ENCODE results near the gene DMBT1. TPM values are rescaled to one million over a fixed set of nuclear protein-coding genes. Genes with fewer than 3 reads are reported as not detected.

Gene DMBT1
- total RNA-seq, 1 donor from 2014 or later: not detected

GRCh38 chr10:122524811-122525210, 35.7 kb upstream of the DMBT1 start:
- Histone ChIP-seq H3K36me3 (ENCODE audit: insufficient read depth, low read length) (no peaks in the 10 kb centered on the region), H3K4me3 (ENCODE audit: insufficient read depth, low read depth, low read length) (no peak overlapping the region), H3K9ac (ENCODE audit: low read length) (no peak overlapping the region), H2AFZ (ENCODE audit: low read depth, low read length) (no peak overlapping the region), H3K79me2 (ENCODE audit: insufficient read depth, low read length) (no peaks in the 10 kb centered on the region), H3K27ac (ENCODE audit: low read depth, low read length) (no peak overlapping the region), H3K4me2 (ENCODE audit: low read length) (no peak overlapping the region), H3K9me3 (ENCODE audit: insufficient read depth, low read depth, low read length) (no peaks in the 10 kb centered on the region), H3K4me1 (ENCODE audit: insufficient read depth, low read length) (peaks cover 6% of the 10 kb centered on the region), H3K27me3 (ENCODE audit: insufficient read depth, low read length) (peaks cover 7% of the 10 kb centered on the region), H4K20me1 (ENCODE audit: insufficient read depth, low read length) (no peaks in the 10 kb centered on the region)
- no peak overlapping the region for H3K27ac Mint-ChIP-seq (ENCODE audit: unreplicated experiment)
- TF ChIP-seq EZH2 (IDR thresholded peaks at IDR 0.05; ENCODE audit: insufficient read depth, low read length) (no peak), CTCF (IDR thresholded peaks at IDR 0.05; ENCODE audit: insufficient read depth, low read depth, low read length) (no peak)
- no peaks in the 10 kb centered on the region for H3K9me3 Mint-ChIP-seq (ENCODE audit: unreplicated experiment)
- peaks cover 7% of the 10 kb centered on the region for H3K4me1 Mint-ChIP-seq (ENCODE audit: low read depth, unreplicated experiment)
- FAIRE-seq (no peak), DNase-seq (ENCODE audit: low read depth) (no peak)
- H3K4me3 Mint-ChIP-seq (ENCODE audit: unreplicated experiment): no peak overlapping the region
- H3K36me3 Mint-ChIP-seq (ENCODE audit: low read depth, unreplicated experiment): no peaks in the 10 kb centered on the region
- H3K27me3 Mint-ChIP-seq (ENCODE audit: low read depth, unreplicated experiment): peaks cover 37% of the 10 kb centered on the region

- H3K9me3 Mint-ChIP-seq (ENCODE audit: unreplicated experiment): peaks cover 3% of the 10 kb centered on the region
- no peaks in the 10 kb centered on the region for H3K36me3 ChIP-seq (ENCODE audit: insufficient read depth, low read length)
- H3K36me3 Mint-ChIP-seq (ENCODE audit: low read depth, unreplicated experiment): no peaks in the 10 kb centered on the region
- H3K27ac Mint-ChIP-seq (ENCODE audit: unreplicated experiment): no peak overlapping the region
- peaks cover 4% of the 10 kb centered on the region for H3K4me1 Mint-ChIP-seq (ENCODE audit: low read depth, unreplicated experiment)
- no peaks in the 10 kb centered on the region for H4K20me1 ChIP-seq (ENCODE audit: insufficient read depth, low read length)
- H3K27me3 Mint-ChIP-seq (ENCODE audit: low read depth, unreplicated experiment): peaks cover 35% of the 10 kb centered on the region
- no peaks in the 10 kb centered on the region for H3K79me2 ChIP-seq (ENCODE audit: insufficient read depth, low read length)
- H3K4me2 ChIP-seq (ENCODE audit: low read length): no peak overlapping the region
- TF ChIP-seq CTCF (IDR thresholded peaks at IDR 0.05; ENCODE audit: insufficient read depth, low read depth, low read length) (no peak), EZH2 (IDR thresholded peaks at IDR 0.05; ENCODE audit: insufficient read depth, low read length) (no peak)
- no peak overlapping the region for H3K4me3 Mint-ChIP-seq (ENCODE audit: unreplicated experiment)
- no peak overlapping the region for H2AFZ ChIP-seq (ENCODE audit: low read depth, low read length)
- H3K27me3 ChIP-seq (ENCODE audit: insufficient read depth, low read length): peaks cover 10% of the 10 kb centered on the region
- H3K9me3 ChIP-seq (ENCODE audit: insufficient read depth, low read depth, low read length): no peaks in the 10 kb centered on the region
- H3K4me3 ChIP-seq (ENCODE audit: insufficient read depth, low read depth, low read length): no peak overlapping the region
- FAIRE-seq: no peak
- peaks cover 6% of the 10 kb centered on the region for H3K4me1 ChIP-seq (ENCODE audit: insufficient read depth, low read length)
- no peak for DNase-seq (ENCODE audit: low read depth)
- H3K9ac ChIP-seq (ENCODE audit: low read length): no peak overlapping the region
- no peak overlapping the region for H3K27ac ChIP-seq (ENCODE audit: low read depth, low read length)
Observed at GRCh38 chr10:122525788-122526187, 34.8 kb upstream of the DMBT1 start.

- H2AFZ ChIP-seq (ENCODE audit: low read depth, low read length): no peak overlapping the region
- no peak overlapping the region for H3K27ac ChIP-seq (ENCODE audit: low read depth, low read length)
- DNase-seq (ENCODE audit: low read depth) (no peak), FAIRE-seq (no peak)
- no peak overlapping the region for H3K4me3 Mint-ChIP-seq (ENCODE audit: unreplicated experiment)
- TF ChIP-seq EZH2 (IDR thresholded peaks at IDR 0.05; ENCODE audit: insufficient read depth, low read length) (no peak), CTCF (IDR thresholded peaks at IDR 0.05; ENCODE audit: insufficient read depth, low read depth, low read length) (no peak)
- H3K27me3 ChIP-seq (ENCODE audit: insufficient read depth, low read length): peaks cover 16% of the 10 kb centered on the region
- no peaks in the 10 kb centered on the region for H3K9me3 ChIP-seq (ENCODE audit: insufficient read depth, low read depth, low read length)
- no peaks in the 10 kb centered on the region for H3K79me2 ChIP-seq (ENCODE audit: insufficient read depth, low read length)
- peaks cover 6% of the 10 kb centered on the region for H3K9me3 Mint-ChIP-seq (ENCODE audit: unreplicated experiment)
- H3K4me1 Mint-ChIP-seq (ENCODE audit: low read depth, unreplicated experiment): peaks cover 2% of the 10 kb centered on the region
- no peak overlapping the region for H3K4me3 ChIP-seq (ENCODE audit: insufficient read depth, low read depth, low read length)
- no peak overlapping the region for H3K27ac Mint-ChIP-seq (ENCODE audit: unreplicated experiment)
- H3K4me1 ChIP-seq (ENCODE audit: insufficient read depth, low read length): no peaks in the 10 kb centered on the region
- no peak overlapping the region for H3K4me2 ChIP-seq (ENCODE audit: low read length)
- no peaks in the 10 kb centered on the region for H3K36me3 Mint-ChIP-seq (ENCODE audit: low read depth, unreplicated experiment)
- H4K20me1 ChIP-seq (ENCODE audit: insufficient read depth, low read length): no peaks in the 10 kb centered on the region
- H3K27me3 Mint-ChIP-seq (ENCODE audit: low read depth, unreplicated experiment): peaks cover 43% of the 10 kb centered on the region
- H3K9ac ChIP-seq (ENCODE audit: low read length): no peak overlapping the region
- no peaks in the 10 kb centered on the region for H3K36me3 ChIP-seq (ENCODE audit: insufficient read depth, low read length)
Observed at GRCh38 chr10:122526892-122527291, 33.7 kb upstream of the DMBT1 start.
